ENCODE results near the gene EEF2. TPM values are rescaled to one million over a fixed set of nuclear protein-coding genes. Genes with fewer than 3 reads are reported as not detected.

Gene EEF2
- total RNA-seq, 1 donor from 2014 or later: 3,492 TPM

- Histone ChIP-seq H3K36me3 (ENCODE audit: control insufficient read depth, insufficient read depth, low read length) (no peaks in the 10 kb centered on the region), H3K4me3 (ENCODE audit: low read depth, low read length) (no peak overlapping the region), H3K27me3 (ENCODE audit: control insufficient read depth, insufficient read depth, low read length) (no peaks in the 10 kb centered on the region)
- TF ChIP-seq, protein P1, sequence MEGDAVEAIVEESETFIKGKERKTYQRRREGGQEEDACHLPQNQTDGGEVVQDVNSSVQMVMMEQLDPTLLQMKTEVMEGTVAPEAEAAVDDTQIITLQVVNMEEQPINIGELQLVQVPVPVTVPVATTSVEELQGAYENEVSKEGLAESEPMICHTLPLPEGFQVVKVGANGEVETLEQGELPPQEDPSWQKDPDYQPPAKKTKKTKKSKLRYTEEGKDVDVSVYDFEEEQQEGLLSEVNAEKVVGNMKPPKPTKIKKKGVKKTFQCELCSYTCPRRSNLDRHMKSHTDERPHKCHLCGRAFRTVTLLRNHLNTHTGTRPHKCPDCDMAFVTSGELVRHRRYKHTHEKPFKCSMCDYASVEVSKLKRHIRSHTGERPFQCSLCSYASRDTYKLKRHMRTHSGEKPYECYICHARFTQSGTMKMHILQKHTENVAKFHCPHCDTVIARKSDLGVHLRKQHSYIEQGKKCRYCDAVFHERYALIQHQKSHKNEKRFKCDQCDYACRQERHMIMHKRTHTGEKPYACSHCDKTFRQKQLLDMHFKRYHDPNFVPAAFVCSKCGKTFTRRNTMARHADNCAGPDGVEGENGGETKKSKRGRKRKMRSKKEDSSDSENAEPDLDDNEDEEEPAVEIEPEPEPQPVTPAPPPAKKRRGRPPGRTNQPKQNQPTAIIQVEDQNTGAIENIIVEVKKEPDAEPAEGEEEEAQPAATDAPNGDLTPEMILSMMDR (IDR thresholded peaks at IDR 0.05; ENCODE audit: insufficient read depth, low read length, poor library complexity, severe bottlenecking): no peak
- no peak for DNase-seq (ENCODE audit: low read depth)
These were observed 38.5 kb upstream of the EEF2 start for GRCh38 chr19:4023600-4024398.

DNA sequence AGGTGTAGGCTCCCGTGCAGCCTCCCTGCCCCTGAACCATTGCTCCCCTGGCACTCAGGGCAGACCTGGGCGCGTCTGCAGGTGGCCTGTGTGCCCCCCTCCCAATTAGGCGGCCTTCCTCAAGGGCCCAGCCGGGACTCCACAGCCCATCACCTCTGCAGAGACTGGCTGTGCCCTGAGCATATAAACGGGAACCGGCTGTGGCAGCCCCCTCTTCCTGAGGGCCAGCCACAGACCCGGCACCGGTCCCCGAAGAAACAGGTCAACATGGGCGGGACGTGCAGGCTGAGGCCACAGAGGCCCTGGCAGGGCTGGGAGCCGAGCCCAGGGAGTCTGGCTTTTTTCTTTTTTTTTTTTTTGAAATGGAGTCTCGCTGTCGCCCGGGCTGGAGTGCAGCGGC, 34.3 kb upstream of the EEF2 start:
- no peak for DNase-seq (ENCODE audit: low read depth)
- TF ChIP-seq, protein P1 (IDR thresholded peaks at IDR 0.05; ENCODE audit: insufficient read depth, low read length, poor library complexity, severe bottlenecking): no peak
- H3K36me3 ChIP-seq (ENCODE audit: control insufficient read depth, insufficient read depth, low read length): no peaks in the 10 kb centered on the region
- H3K27me3 ChIP-seq (ENCODE audit: control insufficient read depth, insufficient read depth, low read length): no peaks in the 10 kb centered on the region
- H3K4me3 ChIP-seq (ENCODE audit: low read depth, low read length): no peak overlapping the region

GRCh38 chr19:4018775-4019504, 33.7 kb upstream of the EEF2 start:
- no peak for DNase-seq (ENCODE audit: low read depth)
- Histone ChIP-seq H3K4me3 (ENCODE audit: low read depth, low read length) (no peak overlapping the region), H3K36me3 (ENCODE audit: control insufficient read depth, insufficient read depth, low read length) (no peaks in the 10 kb centered on the region), H3K27me3 (ENCODE audit: control insufficient read depth, insufficient read depth, low read length) (no peaks in the 10 kb centered on the region)
- TF ChIP-seq, protein P1 (IDR thresholded peaks at IDR 0.05; ENCODE audit: insufficient read depth, low read length, poor library complexity, severe bottlenecking): no peak

DNA sequence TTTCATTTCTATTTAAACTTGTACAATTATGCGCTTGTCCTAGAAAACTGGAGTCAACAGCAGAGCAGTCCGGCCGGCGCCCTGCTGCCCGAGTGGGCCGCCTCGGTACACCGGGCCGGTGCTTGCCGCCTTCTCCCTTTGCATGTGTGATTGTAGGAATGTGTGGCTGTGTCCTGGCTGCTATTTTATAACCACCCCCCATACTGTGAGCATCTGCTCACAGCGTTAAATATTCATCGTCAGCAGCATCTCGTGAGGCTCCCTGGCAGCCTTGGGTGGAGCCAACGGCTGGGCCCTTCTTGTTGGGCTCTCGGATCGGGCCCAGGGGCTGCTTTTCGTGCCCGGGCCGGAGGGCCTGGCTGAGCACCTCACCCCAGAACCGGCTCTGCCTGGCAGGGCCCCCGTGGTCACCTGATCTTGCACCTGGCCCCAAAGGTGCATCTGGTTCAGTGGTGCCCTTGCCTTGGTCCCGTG, 32.9 kb upstream of the EEF2 start:
- TF ChIP-seq, protein P1 (IDR thresholded peaks at IDR 0.05; ENCODE audit: insufficient read depth, low read length, poor library complexity, severe bottlenecking): no peak

GRCh38 chr19:4016903-4017638, 31.8 kb upstream of the EEF2 start:
- H3K27me3 ChIP-seq (ENCODE audit: control insufficient read depth, insufficient read depth, low read length): no peaks in the 10 kb centered on the region
- no peak for DNase-seq (ENCODE audit: low read depth)
- TF ChIP-seq, protein P1 (IDR thresholded peaks at IDR 0.05; ENCODE audit: insufficient read depth, low read length, poor library complexity, severe bottlenecking): no peak

More for the DNA sequence above, 32.9 kb upstream of the EEF2 start:
- Histone ChIP-seq H3K27me3 (ENCODE audit: control insufficient read depth, insufficient read depth, low read length) (no peaks in the 10 kb centered on the region), H3K4me3 (ENCODE audit: low read depth, low read length) (no peak overlapping the region), H3K36me3 (ENCODE audit: control insufficient read depth, insufficient read depth, low read length) (no peaks in the 10 kb centered on the region)
- no peak for DNase-seq (ENCODE audit: low read depth)

More at GRCh38 chr19:4016903-4017638, 31.8 kb upstream of the EEF2 start:
- no peaks in the 10 kb centered on the region for H3K36me3 ChIP-seq (ENCODE audit: control insufficient read depth, insufficient read depth, low read length)
- no peak overlapping the region for H3K4me3 ChIP-seq (ENCODE audit: low read depth, low read length)
